Activated CD4-positive, alpha-beta T cell treated with anti-CD3 and anti-CD28 coated beads, Interleukin-10, Interleukin-2, amounts not matched to agents 100 ng/mL and 50 ng/mL, durations not matched to agents 16 hours and 8 hours (primary cell): ENCODE results near the gene MRPL24.
"Not testable (repeated sequence)": the region's sequence is repeated elsewhere in the genome, so short reads cannot be mapped to it uniquely, and the experiment has no call there.

Experiments
- DNase-seq: peaks from one replicate; pipeline ENCODE4 v3.0.0-alpha.2; 2020

MRPL24 gene

DNA sequence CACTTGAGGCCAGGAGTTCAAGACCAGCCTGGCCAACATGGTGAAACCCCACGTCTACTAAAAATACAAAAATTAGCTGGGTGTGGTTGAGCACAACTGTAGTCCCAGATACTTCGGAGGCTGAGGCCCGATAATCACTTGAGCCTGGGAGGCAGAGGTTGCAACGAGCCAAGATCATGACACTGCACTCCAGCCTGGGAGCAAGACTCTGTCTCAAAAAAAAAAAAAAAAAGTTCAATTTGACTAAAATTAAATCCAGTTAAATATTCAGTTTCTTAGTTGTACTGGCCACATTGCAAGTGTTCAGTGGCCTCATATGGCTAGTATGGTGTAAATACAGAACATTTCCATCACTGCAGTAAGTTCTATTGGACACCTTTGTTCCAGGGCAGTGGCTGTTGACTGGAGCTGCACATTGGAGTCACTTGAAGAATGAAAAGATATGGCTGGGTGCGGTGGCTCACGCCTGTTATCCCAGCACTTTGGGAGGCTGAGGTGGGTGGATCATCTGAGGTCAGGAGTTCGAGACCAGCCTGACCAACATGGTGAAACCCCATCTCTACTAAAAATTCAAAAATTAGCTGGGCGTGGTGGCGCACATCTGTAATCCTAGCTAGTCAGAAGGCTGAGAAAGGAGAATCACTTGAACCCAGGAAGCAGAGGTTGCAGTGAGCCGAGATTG is 16.8 kb upstream of the MRPL24 start:
- not testable (repeated sequence) for DNase-seq

DNA sequence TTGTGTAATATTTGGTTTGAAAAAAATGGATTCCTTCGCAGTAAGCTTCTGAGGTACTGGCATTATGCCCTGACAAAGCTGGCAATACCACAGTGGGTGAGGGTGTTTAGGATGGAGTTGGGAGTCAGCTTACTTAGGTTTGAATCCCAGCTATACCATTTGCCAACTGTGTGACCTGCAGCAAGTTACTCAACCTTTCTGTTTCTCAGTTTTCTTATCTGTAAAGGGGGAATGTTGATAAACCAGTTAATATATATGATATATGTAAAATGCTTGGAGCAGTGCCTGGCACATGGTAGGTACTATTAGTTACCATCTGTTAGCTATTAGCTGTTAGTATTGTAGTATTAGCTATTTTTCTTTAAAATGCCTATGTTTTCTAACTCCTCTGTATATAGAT is 15.5 kb upstream of the MRPL24 start:
- no peak for DNase-seq

DNA sequence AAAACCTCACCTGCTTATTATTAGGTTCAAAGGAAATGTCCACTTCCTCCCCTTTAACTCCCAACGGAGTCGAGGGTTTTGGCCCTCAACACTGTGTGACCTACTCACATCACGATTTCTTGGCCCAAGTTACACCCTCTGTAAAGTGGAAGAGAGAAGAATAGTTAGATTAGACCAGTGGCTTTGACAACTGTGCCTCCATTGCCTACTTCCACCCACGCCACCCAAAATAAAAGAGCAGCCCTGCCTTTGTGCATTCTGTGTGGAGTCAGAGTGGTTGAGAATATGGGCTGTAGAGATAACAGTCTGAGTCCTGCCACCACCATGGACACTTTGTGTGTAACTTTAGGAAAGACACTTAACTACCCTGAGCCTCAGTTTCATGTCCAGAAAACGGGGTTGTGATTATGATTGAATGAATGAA is 14.7 kb upstream of the MRPL24 start:
- no peak for DNase-seq

DNA sequence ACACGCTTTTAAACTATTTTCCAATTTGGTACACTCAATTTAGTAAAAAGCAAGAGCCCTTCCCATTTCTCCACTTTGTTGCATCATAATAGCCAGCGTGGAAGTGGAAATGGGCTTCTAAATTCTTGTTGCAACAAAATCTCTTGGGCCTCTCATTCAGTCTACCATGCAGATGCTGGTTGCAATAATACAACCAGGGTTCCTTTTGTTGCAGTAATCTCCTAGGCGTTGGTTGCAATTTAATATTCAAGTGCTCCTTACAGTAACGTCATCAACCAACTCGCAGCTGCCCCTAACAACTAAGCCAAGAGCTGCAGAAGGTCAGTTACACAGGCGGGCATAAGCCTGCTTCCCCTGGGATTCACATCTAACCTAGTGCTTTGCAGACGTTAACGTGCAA is 13.3 kb upstream of the MRPL24 start:
- DNase-seq, result no peak

DNA sequence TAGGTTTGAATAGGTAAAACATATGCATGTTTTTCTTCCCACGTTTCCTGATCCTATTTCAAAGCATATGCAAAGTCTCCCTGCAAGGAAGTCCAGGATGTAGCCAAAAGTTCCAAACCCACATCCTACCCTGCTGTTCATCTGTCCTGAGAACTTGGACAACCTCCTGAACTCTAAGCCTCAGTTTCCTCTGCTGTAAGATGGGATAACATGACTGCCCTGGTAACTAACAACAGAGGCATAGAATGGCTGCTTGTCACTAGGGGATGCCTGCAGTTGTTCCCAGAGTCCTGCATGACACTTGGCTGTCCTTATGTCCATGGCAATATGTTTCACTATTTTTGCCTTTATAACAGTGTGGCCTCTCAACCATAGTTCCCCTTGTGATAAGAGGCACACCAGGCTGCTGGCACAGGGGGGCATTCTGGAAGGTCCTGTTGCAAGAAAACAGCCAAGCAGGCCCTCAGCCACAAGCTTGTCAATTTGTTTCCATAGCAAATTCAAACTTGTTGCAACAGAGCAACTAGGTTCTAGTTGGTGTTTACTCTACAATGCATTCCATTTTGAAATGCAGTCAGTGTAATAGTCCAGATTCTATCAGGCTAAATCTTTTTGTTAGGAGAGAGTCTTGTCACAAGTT is 12.1 kb upstream of the MRPL24 start:
- no peak for DNase-seq

DNA sequence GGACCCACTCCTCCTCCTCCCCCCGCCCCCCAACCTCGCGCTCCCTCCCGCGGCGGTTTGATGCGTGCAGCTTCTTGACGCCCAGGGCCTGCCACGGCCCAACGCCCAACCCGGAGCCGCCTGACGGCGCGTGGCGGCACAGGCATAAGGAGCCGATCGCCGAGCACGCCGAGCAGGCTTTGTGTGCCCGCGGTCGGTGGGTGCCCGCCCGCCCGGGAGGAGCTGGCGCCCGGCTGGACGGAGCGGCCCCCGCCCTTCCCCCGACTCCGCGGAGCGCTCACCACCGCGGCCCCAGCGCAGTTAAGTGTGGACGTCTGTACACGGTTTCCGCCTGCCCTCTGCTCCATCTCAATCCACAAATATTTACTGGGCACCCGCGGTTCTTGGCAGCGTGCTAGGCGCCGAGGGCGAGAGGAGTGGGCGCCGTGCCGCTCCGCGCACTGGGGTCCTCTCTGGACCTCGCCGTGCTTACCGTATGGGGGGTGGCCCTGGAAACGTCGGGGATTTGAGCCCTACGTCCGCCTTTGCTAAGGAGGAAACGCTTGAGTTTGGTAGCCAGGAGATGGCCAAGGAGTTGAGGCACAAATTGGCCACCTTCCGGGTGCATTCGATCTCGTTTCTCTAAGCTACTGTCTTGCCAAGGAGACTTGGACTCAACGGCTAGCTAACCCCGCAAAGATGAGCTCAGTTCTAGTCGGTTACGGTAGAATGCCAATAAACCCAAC is 11.0 kb upstream of the MRPL24 start:
- DNase-seq, result peak; percentile 99

DNA sequence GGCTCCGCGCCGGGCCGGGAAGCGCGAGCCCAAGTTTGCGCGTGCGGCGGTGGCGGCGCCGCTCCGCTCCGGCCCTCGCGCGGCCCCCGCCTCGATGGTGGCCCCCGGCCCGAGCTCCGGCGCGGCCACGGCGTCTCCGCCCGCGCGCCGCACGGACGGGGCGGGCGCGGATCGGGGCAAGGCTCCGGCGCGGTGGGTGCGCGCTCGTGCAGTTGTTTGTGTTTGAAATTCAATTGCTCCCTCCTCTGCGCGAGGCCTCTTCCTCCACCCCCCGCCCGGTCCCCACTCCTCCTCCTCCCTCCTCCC is 10.5 kb upstream of the MRPL24 start, which contains the start of gene HDGF:
TSS of gene HDGF (minus strand) at position 225 of the 306 bp plus-strand sequence. CDS start 246 bp downstream, outside the sequence.
- no peak for DNase-seq

DNA sequence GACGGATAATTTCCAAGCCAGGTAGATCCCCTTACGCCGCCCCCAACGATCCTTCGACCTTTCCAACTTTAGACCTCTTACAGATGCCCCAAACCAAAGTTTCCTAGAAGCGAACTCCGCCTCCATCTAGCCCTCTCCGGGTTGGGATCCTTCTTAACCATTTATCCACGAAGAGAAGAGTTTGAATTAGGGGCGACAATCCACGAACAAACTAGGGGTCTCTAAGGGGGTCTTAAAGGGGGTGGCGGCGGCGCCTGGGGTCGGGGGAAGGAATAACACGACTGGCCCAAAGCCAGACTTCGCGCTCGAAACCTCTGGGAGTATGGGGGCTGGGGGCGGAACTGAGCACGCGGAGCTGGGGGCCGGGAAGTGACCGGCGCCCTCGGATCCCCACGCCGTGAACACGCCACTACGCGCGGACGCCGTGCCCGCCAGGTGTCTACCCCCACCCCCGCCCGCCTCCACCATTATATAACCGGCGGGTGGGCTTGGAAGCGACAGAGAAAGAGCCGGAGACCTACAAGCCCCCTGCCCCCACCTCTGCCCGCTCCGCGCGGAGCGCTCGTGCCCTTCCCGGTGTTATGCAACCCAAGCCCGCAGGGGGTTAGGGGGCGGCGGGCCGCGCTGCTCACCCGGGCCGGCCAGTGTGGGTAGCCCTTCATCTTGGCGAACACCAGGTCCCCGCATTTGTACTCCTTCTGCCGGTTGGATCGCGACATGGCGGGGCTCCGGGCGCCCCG is 10.0 kb upstream of the MRPL24 start:
- peak; percentile 47 for DNase-seq

DNA sequence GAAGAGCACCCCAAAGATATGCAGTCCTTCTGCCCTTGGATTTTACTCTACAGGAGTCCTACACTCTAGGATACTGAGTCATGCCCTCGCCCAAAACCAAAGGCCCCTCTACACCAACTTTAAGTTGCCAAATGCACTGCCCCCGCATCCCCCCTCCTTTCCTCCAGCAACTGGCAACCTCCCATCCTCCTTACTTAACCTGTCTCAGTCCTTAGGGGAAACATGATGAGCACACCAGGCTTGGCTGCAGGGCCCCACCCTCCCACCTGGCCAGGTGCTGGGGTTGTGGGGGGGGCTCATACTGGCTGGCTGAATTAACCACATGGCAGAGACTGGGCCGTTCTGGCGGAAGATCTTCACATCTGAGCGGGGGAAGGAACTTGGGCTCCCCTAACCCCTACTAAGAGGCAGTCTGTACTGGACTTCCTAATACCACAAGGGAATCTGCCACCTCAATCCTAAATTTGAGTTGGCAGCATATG is 9.3 kb upstream of the MRPL24 start:
- peak; percentile 49 for DNase-seq

DNA sequence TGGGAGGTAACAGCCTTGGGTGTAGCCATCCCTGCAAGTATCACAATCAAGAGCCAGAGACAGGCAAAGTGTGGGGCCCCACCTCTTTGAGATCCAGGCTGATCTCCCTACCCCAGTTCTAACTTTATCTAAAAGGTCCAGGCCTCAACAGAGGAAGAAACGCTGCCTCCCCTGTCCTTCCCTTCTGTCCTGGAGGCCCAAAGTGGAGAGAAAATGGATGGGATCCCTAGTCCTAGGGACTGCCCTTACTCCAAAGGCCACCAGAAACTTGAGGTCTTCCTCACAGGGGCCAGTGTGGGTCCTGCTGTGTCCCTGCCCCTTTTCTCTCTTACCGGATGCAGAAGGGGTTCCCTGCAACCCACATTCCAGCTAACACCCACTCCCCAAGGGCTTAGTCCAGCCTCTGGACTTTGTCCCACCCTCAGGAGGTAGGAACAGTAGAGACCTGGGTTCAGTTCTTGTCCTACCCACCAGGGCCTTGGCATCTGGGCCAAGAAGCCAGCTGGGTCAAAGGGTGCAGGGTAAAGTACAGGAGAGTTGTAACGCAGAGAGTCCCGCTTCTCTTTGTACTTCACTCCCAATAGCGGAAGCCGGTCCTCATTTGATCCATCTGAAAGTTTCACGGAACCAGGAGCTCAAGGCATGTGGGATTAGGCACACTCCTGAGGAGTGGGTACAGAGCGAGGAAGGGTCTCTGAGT is 8.7 kb upstream of the MRPL24 start:
- no peak for DNase-seq

DNA sequence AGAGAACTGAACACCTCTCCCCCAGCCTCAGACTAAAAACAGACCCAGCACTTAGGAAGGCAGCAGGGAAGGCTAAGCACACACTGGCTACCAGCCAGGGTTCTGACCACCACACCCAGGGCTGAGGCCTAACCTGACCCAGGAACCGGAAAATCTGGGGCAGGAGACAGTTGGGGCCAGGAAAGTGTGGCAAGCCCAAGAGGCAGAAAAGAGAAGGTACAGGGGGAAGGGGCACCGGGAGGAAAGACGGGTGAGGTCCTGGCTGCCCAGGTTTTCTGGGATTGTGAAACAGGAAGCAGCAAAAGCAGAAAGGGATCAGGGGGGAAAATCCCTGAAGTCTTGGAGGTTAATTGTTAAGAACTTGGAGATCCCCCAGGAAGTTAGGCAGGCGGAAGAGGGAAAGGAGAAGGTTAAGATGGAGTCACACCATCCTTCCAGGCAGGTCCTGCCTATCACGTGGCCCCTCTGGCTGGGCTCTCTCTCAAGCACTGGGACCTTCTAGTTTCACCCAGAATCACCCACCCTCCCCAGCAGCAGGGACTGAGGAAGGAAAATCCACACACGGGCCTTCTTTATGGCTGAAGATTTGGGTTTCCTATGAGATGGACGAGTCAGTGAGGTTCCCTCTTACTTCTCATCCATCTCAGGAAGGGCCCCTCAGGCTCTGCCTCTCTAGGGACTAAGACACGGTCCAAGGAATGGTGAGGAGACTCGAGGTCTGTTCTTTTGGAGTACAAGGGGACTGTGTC is 8.0 kb upstream of the MRPL24 start:
- peak; percentile 51 for DNase-seq

DNA sequence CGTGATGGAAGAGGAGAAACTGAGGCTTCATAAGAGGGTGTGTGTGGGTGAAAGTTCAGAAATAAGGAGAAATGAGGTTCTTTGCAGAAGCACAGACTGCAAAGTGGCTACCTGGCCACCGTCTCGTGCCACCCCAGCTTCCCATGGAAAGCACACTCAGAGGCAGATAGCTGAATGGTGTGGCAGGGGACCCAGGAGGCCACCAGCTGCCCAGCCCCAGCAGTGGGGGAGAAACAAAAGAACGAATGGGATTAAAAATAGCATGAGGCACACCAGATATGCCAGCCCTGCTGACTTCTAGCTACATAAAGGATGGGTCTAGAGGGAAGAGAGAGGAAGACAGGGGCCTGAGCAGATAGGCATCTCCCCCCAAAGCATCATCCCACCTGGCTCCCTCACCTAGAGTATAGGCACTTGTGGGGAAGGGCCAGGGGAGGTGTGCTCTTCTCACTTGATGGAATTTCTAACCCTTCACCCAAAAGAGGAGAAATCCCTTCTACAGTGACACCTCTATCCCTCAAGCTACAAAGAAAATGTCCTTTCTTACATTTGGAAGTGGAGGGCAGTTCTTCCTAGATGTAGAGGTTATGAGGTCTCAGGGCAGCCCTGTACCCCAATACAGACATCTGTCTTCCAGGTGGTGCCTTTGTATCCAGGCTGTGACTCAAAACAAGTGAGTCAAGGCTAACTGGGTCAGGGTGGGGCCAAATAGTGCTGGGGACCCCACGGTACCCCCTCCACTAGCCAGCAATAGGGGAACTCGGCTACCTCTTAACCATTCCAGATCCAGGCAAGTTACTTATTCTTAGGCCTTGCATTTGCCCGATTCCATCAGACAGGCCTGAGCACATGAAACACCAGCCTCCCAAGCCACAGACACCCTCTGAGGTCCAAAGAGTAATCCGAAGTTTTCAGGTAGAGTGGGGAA is 7.1 kb upstream of the MRPL24 start:
- no peak for DNase-seq

DNA sequence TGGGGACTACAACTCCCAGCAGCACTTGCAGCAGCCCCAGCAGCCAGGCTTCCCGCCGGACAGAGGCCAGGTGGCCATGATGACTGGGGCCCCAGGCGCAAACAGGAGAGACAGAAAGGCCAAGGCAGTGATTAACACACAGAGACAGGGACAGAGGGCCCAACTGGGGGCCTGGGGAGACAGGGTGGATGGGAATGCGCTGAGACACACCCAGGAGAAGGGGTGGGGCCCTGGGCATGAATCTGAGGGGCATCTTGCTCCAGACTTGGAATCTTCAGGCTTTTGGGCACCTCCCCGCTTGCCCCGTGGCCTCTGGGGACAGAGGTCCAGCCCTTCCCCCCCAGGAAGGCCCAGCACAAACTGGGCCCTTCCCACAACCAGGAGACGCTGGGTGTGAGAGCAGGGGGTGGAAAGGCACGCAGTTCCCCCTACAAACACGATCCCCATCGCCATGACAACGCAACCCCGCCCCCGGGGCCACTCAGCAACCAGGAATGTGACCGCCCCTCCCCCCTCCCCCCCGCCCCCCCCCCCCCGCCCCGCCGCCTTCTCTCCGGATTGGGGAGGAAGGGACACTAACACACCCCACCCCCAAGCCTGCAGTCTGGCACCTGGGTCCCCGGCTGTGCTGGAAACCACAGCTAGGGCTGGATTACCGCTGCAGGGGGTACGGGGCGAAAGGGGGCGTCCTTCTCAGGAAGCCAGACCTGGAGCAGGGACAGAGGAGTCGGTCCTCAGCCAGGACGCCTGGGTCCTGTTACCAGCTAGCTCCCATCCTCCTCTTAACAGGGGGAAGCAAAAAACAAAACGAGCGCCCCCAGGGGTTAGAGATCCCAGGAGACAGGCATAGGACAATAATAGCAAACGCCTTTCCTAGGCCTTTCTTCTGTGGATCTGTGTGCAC is 6.1 kb upstream of the MRPL24 start:
- peak; percentile 67 for DNase-seq

DNA sequence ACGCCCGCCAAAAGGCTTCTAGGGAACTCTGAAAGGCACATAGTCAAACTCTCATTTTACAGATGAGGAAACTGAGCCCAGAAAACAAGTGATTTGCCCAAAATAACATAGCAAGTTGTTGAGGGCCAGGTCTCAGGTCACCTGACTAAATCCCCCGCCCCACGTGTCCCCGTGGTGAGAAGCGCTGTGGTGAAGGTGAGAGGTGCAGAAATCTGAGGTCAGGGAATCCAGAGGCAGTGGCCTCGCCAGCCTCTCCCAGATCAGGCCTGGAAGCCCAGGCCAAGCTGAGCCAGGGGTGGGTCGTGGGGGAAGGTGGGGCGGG is 5.5 kb upstream of the MRPL24 start:
- DNase-seq, result no peak

DNA sequence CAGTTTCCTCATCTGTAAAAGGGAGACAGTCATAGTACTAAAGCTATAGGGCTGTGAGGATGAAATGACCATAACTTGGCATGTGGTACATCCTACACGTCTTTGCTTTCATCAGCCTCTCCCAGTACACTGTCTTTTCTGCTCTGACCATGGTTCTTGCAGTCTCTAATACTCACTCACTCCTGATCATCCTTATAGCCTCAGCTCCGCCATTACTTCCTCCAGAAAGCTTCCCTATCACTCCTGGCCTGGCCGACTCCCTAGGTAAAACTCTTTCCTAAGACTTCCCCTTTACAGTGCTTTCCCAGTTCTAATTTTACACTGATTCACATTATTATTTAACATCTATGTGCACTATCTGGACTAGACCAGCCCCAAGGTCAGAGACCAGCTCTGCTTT is 5.0 kb upstream of the MRPL24 start:
- DNase-seq, result no peak

DNA sequence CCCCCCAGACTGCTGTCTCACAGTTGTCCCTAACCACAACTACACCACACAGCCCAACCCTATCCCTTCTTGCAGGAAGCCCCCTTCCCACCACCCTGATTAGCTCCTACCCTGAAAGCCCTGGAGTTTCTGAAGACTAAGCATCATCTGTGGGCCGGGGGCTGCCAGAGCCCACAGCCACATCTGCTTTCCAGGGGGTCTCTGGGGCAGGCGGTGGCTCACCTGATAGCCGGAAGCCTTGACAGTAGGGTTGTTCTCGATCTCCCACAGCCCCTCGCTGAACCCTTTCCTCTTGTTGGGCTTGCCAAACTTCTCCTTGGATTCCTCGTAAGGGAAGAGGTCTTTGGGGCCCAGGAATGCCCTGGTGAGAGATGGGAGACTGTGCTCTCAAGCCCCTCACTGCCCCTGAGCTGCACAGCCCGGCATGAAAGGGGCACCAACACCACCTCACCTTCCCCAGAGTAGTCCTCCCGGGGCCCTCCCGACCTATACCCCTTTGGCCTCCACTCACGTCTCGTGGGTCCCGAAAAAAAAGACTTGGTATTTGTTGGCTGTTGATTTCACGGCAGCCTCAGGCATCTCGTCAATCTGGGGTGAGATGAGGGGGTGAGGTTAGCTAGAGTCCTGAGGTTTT is 4.0 kb upstream of the MRPL24 start:
- no peak for DNase-seq

DNA sequence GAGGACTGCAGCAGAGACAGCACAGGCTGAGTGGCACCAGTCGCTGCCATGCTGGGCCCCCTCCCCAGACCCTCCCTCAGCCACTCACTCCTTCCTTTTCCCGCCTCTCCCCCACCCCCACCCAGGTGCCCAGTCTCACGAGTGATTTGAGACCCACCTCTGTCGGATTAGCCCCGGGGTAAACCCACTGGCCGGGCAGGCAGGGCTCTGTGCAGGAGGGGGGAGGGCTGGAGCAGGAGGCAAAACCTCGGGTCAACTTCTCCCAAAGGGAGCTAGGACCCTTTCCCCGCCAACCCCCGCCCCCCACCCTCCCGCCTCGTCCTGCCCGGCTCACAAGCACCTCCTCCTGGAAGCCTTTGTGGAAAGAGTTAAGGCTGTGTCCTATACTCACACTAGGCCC is 3.5 kb upstream of the MRPL24 start:
- no peak for DNase-seq

DNA sequence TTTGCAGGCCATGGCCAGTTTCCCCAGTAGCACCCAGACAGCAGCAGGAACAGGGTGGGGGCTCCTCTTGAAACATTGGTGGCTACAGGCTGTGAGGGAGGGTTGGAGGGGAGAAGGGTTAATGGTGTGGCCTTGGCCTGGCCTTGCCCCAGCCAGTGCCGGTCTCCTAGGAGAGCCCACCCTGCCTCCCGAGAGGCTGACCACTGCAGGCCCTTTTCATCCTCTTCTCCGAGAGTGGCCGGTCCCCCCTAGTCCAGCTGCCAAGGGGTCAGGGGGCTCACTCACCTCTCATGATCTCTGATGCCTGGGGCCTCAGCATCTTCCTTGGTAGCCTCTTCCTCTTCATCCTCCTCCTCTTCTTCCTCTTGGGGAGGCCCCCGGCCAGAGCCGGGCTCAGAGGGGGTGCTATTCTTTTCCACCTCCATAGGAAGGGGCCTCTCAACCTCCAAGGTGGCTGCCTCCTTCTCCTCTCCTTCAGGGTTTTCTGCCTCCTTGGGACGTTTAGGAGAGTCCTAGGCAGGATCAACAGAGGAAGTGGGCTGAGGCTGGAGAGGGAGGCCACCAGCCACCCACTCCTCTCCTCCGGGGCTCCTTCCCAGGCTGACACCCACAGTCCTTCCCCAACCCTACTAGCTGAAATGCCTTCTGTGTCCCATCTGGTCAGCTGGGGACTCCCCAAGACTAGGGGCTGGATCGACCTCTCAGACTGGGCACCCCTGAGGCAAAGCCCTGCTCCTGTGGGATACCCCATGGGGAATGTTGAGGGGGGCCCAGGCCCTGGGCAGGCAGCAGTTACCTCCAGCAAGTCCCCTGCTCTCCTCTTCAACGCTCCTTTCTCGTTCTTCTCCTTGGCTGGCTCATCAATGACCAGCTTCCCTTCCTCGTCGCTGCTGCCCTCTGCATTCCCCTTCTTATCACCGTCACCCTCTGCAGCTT is 2.7 kb upstream of the MRPL24 start:
- no peak for DNase-seq
